MM.1S (cell line): ENCODE measurements around the gene TBC1D19.

Experiments
- DNase-seq: peaks from one replicate; pipeline ENCODE4 v3.0.0-alpha.2; 2015
- H2AFZ ChIP-seq: fragments of 300-600 bp; sonication (generic); 2 replicates; pipeline ENCODE4 v1.6.0; 2016; ENCODE audit warnings: antibody characterized with exemption, low read length
- H3F3A ChIP-seq: fragments of 300-600 bp; sonication (generic); 2 replicates; pipeline ENCODE4 v1.6.1; 2016; ENCODE audit warnings: mild to moderate bottlenecking, antibody characterized with exemption, low read length, moderate library complexity, mixed read lengths; ENCODE audit not compliant: insufficient read depth
- H3K27ac ChIP-seq: fragments of 300-600 bp; sonication (generic); 2 replicates; pipeline ENCODE4 v1.5.1; 2016; ENCODE audit warnings: mild to moderate bottlenecking, low read length
- H3K27me3 ChIP-seq: fragments of 300-600 bp; sonication (generic); replicated peaks from 2 replicates; pipeline ENCODE4 v1.6.0; 2016; ENCODE audit warnings: low read length; ENCODE audit not compliant: insufficient read depth
- H3K36me3 ChIP-seq: fragments of 300-600 bp; sonication (generic); replicated peaks from 2 replicates; pipeline ENCODE4 v1.6.1; 2016; ENCODE audit warnings: mild to moderate bottlenecking, low read length, mixed read lengths; ENCODE audit not compliant: insufficient read depth
- H3K4me1 ChIP-seq: fragments of 300-600 bp; sonication (generic); 2 replicates; pipeline ENCODE4 v1.6.1; 2016; ENCODE audit warnings: low read length, mixed read lengths
- H3K4me2 ChIP-seq: fragments of 300-600 bp; sonication (generic); 2 replicates; pipeline ENCODE4 v1.6.0; 2016; ENCODE audit warnings: low read depth, low read length
- H3K4me3 ChIP-seq: fragments of 300-600 bp; sonication (generic); 2 replicates; pipeline ENCODE4 v1.5.1; 2016; ENCODE audit warnings: low read length, mixed read lengths
- H3K79me2 ChIP-seq: fragments of 300-600 bp; sonication (generic); 2 replicates; pipeline ENCODE4 v1.6.1; 2016; ENCODE audit warnings: mixed run types, low read length, mixed read lengths
- H3K9ac ChIP-seq: fragments of 300-600 bp; sonication (generic); 2 replicates; pipeline ENCODE4 v1.6.1; 2016; ENCODE audit warnings: low read length, mixed read lengths
- H3K9me2 ChIP-seq: fragments of 300-600 bp; sonication (generic); replicated peaks from 2 replicates; pipeline ENCODE4 v1.6.1; 2016; ENCODE audit warnings: mild to moderate bottlenecking, low read length, mixed read lengths; ENCODE audit not compliant: insufficient read depth
- H3K9me3 ChIP-seq: fragments of 300-600 bp; sonication (generic); replicated peaks from 2 replicates; pipeline ENCODE4 v1.6.1; 2016; ENCODE audit warnings: mild to moderate bottlenecking, low read length, mixed read lengths; ENCODE audit not compliant: insufficient read depth
- H4K20me1 ChIP-seq: fragments of 300-600 bp; sonication (generic); 2 replicates; pipeline ENCODE4 v1.6.1; 2016; ENCODE audit warnings: mild to moderate bottlenecking, low read length, moderate library complexity, mixed read lengths; ENCODE audit not compliant: insufficient read depth
- CTCF ChIP-seq: fragments of 300-600 bp; sonication (generic); IDR thresholded peaks from 2 replicates; pipeline ENCODE4 v1.5.1; 2016; ENCODE audit warnings: antibody characterized with exemption, low read length, mixed read lengths
- EZH2 ChIP-seq: fragments of 300-600 bp; sonication (generic); optimal IDR thresholded peaks from 2 replicates; pipeline ENCODE3; 2017; ENCODE audit warnings: low read depth, mild to moderate bottlenecking, antibody characterized with exemption, low read length, mixed read lengths
- EZH2phosphoT487 ChIP-seq: fragments of 300-600 bp; sonication (generic); IDR thresholded peaks from 2 replicates; pipeline ENCODE4 v1.6.1; 2018; ENCODE audit warnings: antibody characterized with exemption, low read length

Gene TBC1D19

GRCh38 chr4:26780539-26780938 lies 196.7 kb downstream of the TBC1D19 start:
- Histone ChIP-seq H3F3A (no peaks in the 10 kb centered on the region), H3K9me2 (no peaks in the 10 kb centered on the region), H3K79me2 (no peaks in the 10 kb centered on the region), H3K27ac (no peak overlapping the region), H4K20me1 (no peaks in the 10 kb centered on the region), H2AFZ (no peak overlapping the region), H3K36me3 (no peaks in the 10 kb centered on the region), H3K4me1 (no peaks in the 10 kb centered on the region), H3K27me3 (no peaks in the 10 kb centered on the region), H3K9me3 (no peaks in the 10 kb centered on the region), H3K9ac (no peak overlapping the region), H3K4me3 (no peak overlapping the region), H3K4me2 (no peak overlapping the region)
- DNase-seq, result no peak
- TF ChIP-seq CTCF (no peak), EZH2phosphoT487 (no peak), EZH2 (no peak)

GRCh38 chr4:26782168-26782829 lies 198.4 kb downstream of the TBC1D19 start:
- H3K4me1 ChIP-seq, result no peaks in the 10 kb centered on the region
- TF ChIP-seq EZH2, result no peak
- TF ChIP-seq EZH2phosphoT487, result no peak
- TF ChIP-seq CTCF, result no peak
- H3K4me2 ChIP-seq, result no peak overlapping the region
- H3K4me3 ChIP-seq, result no peak overlapping the region
- H3K27ac ChIP-seq, result no peak overlapping the region
- no peak overlapping the region for H3K9ac ChIP-seq
- no peak overlapping the region for H2AFZ ChIP-seq
- no peaks in the 10 kb centered on the region for H3F3A ChIP-seq
- H3K36me3 ChIP-seq, result no peaks in the 10 kb centered on the region
- H3K27me3 ChIP-seq, result no peaks in the 10 kb centered on the region
- H3K79me2 ChIP-seq, result no peaks in the 10 kb centered on the region
- no peaks in the 10 kb centered on the region for H4K20me1 ChIP-seq
- H3K9me2 ChIP-seq, result no peaks in the 10 kb centered on the region
- DNase-seq, result no peak
- H3K9me3 ChIP-seq, result no peaks in the 10 kb centered on the region

GRCh38 chr4:26782830-26783202 lies 198.9 kb downstream of the TBC1D19 start:
- H3K36me3 ChIP-seq, result no peaks in the 10 kb centered on the region
- H3K9ac ChIP-seq, result no peak overlapping the region
- no peak for DNase-seq
- no peaks in the 10 kb centered on the region for H3K9me3 ChIP-seq
- no peaks in the 10 kb centered on the region for H3K27me3 ChIP-seq
- no peak overlapping the region for H3K4me3 ChIP-seq
- no peak overlapping the region for H3K4me2 ChIP-seq
- H3K27ac ChIP-seq, result no peak overlapping the region
- H3K4me1 ChIP-seq, result no peaks in the 10 kb centered on the region
- H2AFZ ChIP-seq, result no peak overlapping the region
- no peaks in the 10 kb centered on the region for H4K20me1 ChIP-seq
- H3K9me2 ChIP-seq, result no peaks in the 10 kb centered on the region
- no peaks in the 10 kb centered on the region for H3K79me2 ChIP-seq
- no peak for TF ChIP-seq CTCF
- TF ChIP-seq EZH2, result no peak
- no peak for TF ChIP-seq EZH2phosphoT487
- no peaks in the 10 kb centered on the region for H3F3A ChIP-seq
